GM18511 (cell line): ENCODE measurements around the gene SRA1.

Experiments used
- ATAC-seq: cut with Tn5 transposase; IDR thresholded peaks from one replicate; pipeline ENCODE4 v1.9.1; 2021; ENCODE audit warnings: mild to moderate bottlenecking, moderate library complexity; ENCODE audit not compliant: unreplicated experiment

The SRA1 gene

DNA sequence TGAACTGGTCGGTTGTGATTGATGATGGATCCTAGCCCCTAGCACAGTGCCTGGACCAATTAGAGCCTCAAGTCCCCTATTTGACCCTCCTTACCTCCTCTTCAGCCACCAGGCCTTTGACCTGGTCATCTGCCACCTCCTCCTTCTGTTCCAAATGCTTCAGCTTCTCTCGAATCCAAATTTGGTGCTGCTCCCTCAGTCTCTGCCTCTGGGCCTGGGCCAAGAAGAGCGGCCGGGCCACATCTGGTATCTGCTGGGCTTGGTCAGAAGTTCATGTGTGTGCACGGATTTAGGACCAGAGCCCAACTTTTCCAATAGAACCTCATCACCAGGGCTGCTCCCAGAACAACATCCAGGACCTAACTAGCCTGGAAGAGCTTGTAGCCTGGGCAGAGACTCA is 13.8 kb upstream of the SRA1 start:
- no peak for ATAC-seq

DNA sequence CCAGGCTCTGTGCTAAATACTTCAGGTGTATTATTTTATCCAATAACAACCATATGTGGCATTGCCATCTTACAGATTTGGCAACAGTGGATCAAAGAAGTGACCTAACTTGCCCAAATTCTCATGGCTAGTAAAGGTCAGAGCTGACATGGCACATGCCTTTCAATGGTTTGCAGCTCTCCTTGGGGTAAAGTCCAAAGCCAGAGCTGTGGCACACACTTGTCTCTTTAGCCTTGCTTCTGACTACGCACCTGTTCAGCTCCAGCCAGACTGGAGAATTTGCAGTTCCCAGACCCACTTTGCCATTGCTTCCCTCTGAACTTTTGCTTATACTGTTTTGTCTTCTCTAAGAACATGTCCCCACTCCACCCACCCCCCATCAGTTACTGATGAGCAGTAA is 13.2 kb upstream of the SRA1 start:
- ATAC-seq, result no peak

DNA sequence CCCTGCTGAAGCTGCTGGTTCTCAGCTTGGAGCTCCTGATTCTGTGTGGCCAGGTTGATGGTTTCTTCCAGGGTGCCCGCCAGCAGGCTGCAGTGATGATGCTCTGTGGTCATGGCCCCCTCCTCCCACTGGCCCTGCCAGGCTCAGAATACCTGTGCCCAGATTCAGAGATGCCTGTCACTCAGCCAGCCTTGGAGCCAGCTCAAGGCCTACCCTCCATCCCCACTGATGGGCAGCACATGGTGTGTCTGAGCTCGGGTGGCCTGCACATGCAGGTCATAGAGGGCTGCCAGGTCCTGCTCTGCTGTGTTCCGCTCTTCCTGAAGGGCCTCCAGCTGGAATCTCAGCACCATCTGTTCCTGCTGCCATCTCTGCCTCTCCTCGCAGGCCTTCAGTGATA is 12.8 kb upstream of the SRA1 start:
- ATAC-seq, result no peak

DNA sequence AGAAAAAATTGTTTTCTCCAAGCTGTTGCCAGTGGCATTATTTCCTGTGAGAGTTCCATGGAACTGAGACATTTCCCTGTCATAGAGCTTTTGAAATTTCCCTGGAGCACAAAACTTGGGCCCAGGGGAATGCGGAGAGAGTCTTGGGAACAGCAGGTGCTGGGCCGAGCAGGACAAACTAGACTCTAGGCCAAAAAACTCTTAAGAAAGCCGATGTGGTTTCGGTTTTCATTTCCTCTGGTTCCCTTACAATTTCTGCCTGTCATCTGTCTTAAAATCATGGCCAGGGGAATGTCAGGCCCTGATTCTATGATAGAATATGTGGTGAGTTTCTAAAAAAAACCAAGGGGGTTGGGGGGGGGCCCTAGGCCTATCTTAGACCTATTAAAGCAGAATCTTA is 11.9 kb upstream of the SRA1 start:
- peak; percentile 35 for ATAC-seq

DNA sequence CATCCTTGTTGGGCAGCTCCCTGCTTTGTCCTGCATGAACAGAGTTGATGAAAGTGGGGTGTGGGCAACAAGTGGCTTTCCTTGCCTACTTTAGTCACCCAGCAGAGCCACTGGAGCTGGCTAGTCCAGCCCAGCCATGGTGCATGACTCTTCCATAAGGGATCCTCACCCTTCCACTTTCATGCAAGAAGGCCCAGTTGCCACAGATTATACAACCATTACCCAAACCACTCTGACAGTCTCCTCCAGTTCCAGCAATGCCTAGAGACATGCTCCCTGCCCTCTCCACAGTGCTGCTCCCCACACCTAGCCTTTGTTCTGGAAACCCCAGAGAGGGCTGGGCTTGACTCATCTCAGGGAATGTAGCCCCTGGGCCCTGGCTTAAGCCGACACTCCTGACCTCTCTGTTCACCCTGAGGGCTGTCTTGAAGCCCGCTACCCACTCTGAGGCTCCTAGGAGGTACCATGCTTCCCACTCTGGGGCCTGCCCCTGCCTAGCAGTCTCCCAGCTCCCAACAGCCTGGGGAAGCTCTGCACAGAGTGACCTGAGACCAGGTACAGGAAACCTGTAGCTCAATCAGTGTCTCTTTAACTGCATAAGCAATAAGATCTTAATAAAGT is 11.3 kb upstream of the SRA1 start:
- ATAC-seq, result no peak

DNA sequence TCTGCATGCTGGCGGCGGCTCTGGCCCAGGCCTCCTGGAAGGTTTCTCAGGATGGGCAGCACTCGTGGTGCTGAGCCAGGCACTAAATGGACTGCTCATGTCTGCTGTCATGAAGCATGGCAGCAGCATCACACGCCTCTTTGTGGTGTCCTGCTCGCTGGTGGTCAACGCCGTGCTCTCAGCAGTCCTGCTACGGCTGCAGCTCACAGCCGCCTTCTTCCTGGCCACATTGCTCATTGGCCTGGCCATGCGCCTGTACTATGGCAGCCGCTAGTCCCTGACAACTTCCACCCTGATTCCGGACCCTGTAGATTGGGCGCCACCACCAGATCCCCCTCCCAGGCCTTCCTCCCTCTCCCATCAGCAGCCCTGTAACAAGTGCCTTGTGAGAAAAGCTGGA is 10.6 kb upstream of the SRA1 start:
- ATAC-seq, result no peak

DNA sequence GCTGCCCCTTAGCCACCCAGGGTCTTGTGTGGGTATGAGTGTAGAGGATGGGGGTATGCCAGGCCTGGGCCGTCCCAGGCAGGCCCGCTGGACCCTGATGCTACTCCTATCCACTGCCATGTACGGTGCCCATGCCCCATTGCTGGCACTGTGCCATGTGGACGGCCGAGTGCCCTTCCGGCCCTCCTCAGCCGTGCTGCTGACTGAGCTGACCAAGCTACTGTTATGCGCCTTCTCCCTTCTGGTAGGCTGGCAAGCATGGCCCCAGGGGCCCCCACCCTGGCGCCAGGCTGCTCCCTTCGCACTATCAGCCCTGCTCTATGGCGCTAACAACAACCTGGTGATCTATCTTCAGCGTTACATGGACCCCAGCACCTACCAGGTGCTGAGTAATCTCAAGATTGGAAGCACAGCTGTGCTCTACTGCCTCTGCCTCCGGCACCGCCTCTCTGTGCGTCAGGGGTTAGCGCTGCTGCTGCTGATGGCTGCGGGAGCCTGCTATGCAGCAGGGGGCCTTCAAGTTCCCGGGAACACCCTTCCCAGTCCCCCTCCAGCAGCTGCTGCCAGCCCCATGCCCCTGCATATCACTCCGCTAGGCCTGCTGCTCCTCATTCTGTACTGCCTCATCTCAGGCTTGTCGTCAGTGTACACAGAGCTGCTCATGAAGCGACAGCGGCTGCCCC is 10.0 kb upstream of the SRA1 start:
- ATAC-seq, result no peak

DNA sequence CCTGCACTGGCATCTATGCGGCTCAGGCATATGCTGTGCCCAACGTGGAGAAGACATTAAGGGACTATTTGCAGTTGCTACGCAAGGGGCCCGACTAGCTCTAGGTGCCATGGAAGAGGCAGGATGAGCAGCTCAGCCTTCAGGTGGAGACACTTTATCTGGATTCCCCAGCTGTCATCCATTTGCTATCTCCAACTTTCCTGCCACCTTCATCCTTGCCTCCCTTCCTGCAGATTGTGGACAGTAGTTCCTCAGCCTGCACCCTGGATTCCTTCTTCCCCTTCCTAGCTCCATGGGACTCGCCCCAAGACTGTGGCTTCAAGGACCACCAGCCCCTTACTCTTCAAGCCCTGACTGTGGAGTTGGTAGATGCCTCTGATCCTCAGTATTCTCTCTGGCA is 9.4 kb upstream of the SRA1 start:
- no peak for ATAC-seq

DNA sequence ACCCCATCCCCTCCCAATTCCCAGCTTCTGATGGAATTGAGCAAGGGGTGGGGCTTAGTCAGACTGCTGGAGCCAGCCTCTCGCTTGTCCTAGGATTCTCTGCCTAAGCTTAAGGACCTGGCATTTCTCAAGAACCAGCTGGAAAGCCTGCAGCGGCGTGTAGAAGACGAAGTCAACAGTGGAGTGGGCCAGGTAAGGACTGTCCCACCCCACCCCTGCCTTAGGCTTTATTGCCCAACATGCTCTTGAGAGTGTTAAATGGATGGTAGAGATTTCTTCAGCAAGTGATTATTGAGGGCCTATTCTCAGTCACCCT is 8.5 kb upstream of the SRA1 start:
- no peak for ATAC-seq

DNA sequence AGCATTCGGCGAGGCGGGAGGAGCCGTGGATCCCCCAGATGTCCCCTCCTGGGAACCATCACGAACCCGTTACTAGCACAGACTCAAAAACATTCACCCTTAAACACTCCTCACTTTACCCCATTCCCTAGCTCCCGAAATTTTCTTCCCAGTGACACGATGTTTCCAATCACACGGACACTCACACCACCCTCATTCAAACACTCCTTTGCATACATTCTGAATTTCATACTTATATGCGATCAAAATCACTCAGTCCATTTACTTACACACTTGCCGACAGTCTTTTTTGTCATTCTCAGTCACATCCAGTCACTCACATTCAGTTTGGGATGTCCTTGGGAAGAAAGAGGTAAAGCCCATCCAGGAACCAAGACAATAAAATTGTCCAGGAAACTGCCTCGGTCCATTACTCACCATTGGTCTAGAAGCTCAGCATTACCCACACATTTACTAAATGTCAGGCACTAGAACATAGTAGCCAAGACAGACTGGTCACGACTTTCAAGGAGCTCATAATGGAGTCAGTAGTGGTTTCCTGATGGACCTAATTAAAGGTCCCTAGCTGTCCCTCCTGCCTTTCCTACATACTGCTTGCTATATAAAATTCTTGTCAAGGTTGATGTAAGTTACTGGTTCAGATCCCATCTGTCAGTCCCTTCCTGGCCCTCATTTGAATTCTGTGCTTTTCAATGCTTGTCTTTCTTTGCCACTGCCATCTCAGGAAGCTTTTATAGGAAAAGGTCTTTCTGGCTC is 7.9 kb upstream of the SRA1 start:
- peak; percentile 4 for ATAC-seq

DNA sequence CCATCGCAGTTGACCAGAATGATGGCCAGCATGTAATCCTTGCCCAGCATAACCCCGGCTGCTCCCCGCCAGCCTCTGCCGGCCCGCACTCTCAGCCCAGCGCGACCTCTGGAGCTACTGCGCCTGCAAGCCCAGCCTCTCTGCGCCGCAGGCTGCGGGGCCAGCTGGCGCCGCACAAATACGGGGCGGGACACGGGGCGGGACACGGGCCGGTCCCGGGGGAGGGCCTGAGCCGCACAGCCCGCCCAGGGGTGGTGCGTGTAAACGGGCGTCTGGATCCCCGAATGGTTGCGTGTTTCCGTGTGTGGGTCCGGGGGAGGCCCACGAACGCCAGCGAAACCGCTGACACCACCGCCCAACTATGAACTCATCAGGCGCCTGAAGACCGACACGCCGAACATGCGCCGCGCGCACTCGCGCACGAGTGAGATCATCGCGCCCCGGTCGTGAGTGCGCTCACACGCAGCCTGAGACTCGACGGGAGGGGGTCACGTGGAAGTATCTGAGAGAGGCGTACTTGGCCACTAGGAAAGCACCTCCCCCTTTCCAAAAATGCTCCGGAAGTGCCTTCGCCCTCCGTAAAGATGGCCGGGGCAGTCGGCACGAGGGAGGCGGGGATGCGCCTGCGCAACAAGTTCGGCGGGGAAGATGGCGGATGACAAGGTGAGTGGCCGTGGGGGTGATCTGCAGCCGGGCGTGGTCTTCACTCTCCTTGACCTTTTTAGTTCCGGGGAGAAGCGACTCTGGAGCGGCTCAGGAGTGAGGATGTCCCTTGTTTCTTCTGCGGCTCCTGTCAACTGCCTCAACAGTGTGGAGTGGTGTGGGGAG is 7.1 kb upstream of the SRA1 start, which contains the start of the genes APBB3 and SLC35A4:
APBB3 (minus strand) TSS at position 403 of the 828 bp plus-strand sequence; CDS start at position 50, 353 bp downstream.
SLC35A4 (plus strand) TSS at position 633 of the 828 bp plus-strand sequence. CDS start 2,342 bp downstream, outside the sequence.
- ATAC-seq, result peak; percentile 89

DNA sequence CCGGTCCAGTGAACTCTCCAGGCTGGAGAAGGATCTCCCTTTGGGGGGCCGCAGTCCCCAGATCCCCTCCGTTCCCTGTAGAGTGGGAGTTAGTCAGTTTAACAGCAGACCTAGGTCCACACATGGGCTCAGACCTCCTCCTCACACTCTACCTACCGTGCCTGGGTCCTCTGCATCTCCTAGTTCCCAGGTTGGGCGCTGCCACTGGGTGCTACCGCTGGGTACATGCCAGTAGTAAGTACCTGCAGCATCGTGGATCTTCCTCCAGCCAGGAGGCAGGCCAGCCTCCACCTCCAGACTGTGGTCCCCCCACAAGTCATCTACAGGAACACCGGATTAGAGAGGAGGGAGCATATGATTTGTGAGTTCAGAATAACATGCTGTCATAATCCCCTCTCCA is 6.3 kb upstream of the SRA1 start:
- ATAC-seq, result no peak

DNA sequence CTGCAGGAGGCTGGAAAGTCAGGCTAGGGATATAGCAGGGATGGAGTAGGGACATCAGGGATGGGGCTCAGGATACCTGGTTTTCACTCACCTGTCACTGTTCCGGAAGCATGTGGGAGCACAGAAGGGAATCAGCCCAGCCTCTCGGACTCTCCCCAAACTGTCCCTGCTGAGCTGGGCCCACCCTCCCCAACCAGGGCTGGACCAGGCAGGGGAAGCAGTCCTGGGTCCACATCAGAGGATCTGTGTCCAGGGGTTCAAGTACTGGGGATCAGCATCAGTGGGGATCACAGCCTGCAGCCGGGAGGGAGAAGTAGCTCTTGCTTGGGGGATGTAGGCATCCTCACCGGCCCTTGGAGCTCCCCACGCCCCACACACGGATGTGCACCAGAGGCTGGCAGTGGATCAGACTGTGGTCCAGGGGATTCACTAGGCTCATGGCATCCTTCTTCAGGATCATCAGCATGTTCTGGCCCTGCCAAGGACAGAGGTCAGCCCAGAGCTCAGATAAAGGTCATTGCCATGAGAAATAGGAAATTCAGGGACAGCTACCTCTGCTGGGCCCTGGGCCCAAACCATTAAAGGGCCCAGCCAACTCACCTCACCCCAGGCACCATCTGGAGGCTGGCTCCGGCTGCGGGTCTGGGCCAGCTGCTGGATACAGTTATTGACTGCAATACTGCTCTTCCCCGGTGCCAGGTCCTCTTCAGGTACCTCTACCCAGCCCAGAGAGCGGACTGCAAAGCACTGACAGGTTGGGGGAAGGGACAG is 4.7 kb upstream of the SRA1 start:
- ATAC-seq, result no peak

DNA sequence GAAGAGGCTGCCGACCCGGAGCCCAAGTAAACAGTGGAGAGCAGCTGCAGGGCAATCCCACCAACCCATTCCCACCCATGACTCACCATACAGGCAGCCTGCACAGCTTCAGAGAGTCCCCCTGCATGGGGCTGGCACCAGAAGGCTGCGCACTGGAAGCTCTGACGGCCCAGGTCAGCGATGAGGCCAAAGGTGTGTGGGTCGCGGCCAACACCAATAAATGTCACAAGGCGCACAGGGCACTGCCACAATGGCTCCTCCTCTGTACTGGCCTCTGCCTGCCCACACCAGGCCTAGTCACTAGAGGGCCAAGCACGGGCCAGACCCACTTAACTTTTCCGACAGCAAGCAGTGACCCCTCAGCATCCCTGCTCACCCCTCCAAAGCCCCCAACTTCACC is 3.0 kb upstream of the SRA1 start:
- no peak for ATAC-seq

DNA sequence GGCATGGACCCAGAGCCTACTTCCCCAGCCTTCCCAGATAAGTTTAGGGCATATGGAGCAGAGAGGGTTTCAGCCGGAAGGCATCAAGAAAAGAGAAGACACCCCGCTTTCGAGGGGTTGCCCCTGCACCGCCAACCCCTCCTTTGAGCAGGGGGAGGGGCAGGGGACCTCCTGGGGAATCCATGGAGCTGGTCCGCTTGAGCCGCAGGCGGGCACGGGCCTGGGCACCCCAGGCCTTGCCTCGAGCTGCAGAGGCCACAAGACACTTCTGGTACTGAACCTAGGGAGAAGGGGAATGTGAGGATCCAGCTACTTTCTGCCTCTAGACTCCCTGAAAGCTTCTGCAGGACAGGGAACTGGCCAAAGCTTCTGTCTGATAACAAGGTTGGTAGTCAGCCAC is 1.3 kb upstream of the SRA1 start:
- no peak for ATAC-seq

DNA sequence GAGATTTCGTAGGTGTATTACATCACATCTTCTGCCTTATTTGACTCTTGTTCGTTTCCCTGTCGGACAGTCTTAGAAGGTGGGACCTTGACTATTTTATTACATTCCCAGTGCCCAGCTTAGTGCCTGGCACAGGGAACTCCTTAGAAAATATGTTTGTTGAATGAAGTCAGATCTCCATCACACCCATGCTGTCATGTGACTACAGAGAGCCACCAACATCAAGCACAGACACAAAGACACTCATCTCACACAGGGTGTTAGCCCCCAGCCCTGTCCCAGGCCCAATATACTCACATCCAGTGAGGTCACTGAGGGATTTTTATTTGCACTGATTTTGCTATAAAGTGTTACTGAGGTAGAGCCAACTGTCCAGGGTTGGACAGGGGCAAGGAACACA is 692 bp upstream of the SRA1 start:
- no peak for ATAC-seq

DNA sequence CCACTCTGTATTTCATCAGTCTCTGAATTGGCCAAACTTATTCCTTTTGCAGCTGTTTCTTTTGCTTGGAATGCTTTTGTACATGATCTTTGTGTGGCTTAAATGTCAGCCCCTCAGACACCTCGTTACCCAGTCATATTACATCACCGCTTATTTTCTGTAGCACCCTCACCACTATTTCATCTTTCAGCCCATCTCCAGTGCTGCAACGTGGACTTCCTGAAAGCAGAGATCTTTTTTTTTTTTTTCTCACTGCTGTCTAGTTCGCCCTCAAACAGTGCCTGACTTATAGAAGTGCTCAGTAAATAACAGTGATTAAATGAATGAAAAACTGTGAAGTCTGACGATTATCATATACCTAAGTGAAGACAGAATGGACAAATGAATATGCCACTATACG is 835 bp downstream of the SRA1 start:
- no peak for ATAC-seq

DNA sequence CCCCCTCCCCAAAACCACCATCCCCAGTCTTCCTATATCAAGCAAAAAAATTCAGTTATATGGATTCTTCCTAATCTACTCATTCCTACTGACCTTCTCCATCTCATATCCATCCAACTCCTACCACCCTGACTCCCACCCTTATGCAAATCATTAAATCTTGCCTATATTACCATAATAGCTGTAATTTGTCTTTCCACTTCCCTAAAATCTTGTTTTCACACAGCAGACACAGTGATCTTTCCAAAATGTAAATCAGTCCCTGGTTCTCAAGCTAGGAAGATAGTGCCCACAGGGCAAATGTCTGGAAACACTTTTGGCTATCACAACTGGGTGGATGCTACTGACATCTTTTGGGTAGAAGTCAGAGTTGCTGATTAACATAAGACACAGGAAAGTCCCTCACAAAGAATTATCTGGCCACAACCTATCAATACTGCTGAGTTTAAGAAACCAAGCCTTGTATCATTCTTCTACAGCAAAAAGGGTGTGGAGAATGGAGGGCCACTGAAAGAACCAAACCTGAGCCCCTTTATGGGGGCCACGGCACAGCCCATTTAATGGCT is 1.4 kb downstream of the SRA1 start:
- no peak for ATAC-seq

DNA sequence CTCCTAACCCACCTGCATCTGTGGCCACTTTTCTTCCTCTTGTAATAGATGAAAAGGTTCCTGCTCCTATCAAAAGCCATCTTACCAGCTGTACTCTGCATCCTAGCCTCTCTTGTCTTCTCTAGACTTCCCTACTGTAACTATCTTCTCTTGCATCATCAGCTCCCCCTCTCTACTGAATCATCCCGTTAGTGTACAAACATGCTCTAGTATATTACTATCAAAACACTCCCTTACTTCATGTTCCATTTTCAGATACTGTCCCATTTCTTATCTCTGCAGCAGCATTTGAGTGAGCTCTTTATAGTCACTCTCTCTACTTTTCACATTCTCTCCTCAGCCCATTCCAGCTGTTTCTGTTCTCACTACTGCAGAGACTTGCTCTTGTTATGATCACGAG is 2.8 kb downstream of the SRA1 start:
- no peak for ATAC-seq

DNA sequence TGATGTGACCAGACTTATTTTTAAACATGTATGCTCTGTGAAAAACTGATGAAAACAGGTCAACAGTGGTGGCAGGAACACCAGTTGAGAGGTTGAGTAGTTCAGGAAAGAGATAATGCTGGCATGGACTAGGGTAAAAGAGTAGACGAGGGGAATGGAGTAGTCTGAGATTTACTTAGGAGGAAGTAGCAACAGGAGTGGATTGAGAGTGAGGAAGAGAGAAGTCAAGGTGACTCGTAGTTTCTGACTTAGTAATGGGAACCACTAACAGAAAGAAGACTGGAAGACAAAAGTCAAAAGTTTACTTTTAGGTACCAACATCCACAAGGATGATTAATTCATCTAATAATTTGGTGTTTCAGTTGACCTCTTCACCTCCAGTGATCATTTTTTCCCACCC is 3.6 kb downstream of the SRA1 start:
- ATAC-seq, result no peak
